Sigmoid colon (tissue), 7 donors: ENCODE results near the gene HSD17B2. TPM values are rescaled to one million over a fixed set of nuclear protein-coding genes. Genes with fewer than 3 reads are reported as not detected.

Source experiments
- DNase-seq: peaks from one replicate; pipeline ENCODE4 v3.0.0-alpha.2; 2019
- H3K27ac ChIP-seq, 4 donors: fragments of 200-600 bp; sonication (generic); one replicate each; pipeline ENCODE4 v1.5.1; 2016 to 2019; ENCODE audit warnings: mild to moderate bottlenecking in 1 of 4
- H3K27me3 ChIP-seq, 3 donors: fragments of 200-600 bp; sonication (generic); one replicate each; pipeline ENCODE4 v1.5.1; 2019; ENCODE audit warnings: mild to moderate bottlenecking in 1 of 3
- H3K36me3 ChIP-seq, 4 donors: fragments of 200-600 bp; sonication (generic); one replicate each; pipeline ENCODE4 v1.5.1; 2016 to 2019
- H3K4me1 ChIP-seq, 4 donors: fragments of 200-600 bp; sonication (generic); one replicate each; pipeline ENCODE4 v1.5.1; 2017 to 2019
- H3K4me3 ChIP-seq, 4 donors: fragments of 200-600 bp; sonication (generic); one replicate each; pipeline ENCODE4 v1.5.1; 2017 to 2019; ENCODE audit warnings: mild to moderate bottlenecking in 2 of 4, moderate library complexity in 1 of 4
- H3K9me3 ChIP-seq, 4 donors: fragments of 200-600 bp in 3 of 4; sonication (generic) in 3 of 4; one replicate each; pipeline versions ENCODE4 v1.5.1 to v1.6.1; 2013 to 2019
- CTCF ChIP-seq, 4 experiments: fragments of 450-650 bp in 3 of 4; fragments of 200-600 bp in 1 of 4; IDR thresholded peaks; one replicate each; pipeline ENCODE4 v1.5.1; 2016 to 2019; ENCODE audit warnings: antibody characterized with exemption in 4 of 4, mild to moderate bottlenecking in 3 of 4, moderate library complexity in 2 of 4
- EP300 ChIP-seq, 4 donors: sonication (generic); formaldehyde crosslinking; IDR thresholded peaks; one replicate each; pipeline ENCODE4 v1.6.1; 2017; ENCODE audit warnings: antibody characterized with exemption in 4 of 4
- POLR2A ChIP-seq, 2 donors: fragments of 450-650 bp; IDR thresholded peaks; one replicate each; pipeline ENCODE4 v1.6.1; 2016; ENCODE audit warnings: antibody characterized with exemption in 2 of 2, mild to moderate bottlenecking in 2 of 2, moderate library complexity in 2 of 2
- POLR2AphosphoS5 ChIP-seq, 4 donors: sonication (generic); formaldehyde crosslinking; IDR thresholded peaks; one replicate each; pipeline ENCODE4 v1.6.1; 2017; ENCODE audit warnings: antibody characterized with exemption in 4 of 4
- WGBS, 2 donors: extraction: QIAGEN DNeasy Blood & Tissue Kit; methylation state at CpG; one replicate each; pipeline ENCODE4 v1.1.7; 2013; 5-methylcytosine and 5-hydroxymethylcytosine counted together
- intact Hi-C: fragments of 100-400 bp; cut with DNase I; formaldehyde crosslinking; loops from one replicate; pipeline ENCODE4 v1.15.1; 2023
- polyA plus RNA-seq, 3 donors: library from polyadenylated mRNA; stranded (reverse); fragments of 200-250 nt; gene quantifications; one replicate each; pipeline ENCODE4 v1.2.3, GENCODE V29; 2013
- total RNA-seq, 4 donors: library from RNA; depleted of rRNA; stranded (reverse); fragments of >200 nt; gene quantifications; one replicate each; pipeline ENCODE4 v1.1.0, GENCODE V29; 2016
- donor health status: healthy with polysubstance abuse.
- donor health status: Bipolar disorder and iron deficiency.
- donor health status: healthy.

HSD17B2 gene
- total and polyA plus RNA-seq, 7 donors = 27.3 to 46.0 (median 32.4) TPM; not detected in 4

- H3K36me3 ChIP-seq = no peaks in the 10 kb centered on the region
- H3K4me3 ChIP-seq = no peak overlapping the region
- intact Hi-C loops = no loop called here
- no peaks in the 10 kb centered on the region for H3K4me1 ChIP-seq
- no peak overlapping the region for H3K27ac ChIP-seq
- TF ChIP-seq POLR2AphosphoS5 (IDR thresholded peaks at IDR 0.05) (no peak), POLR2A (IDR thresholded peaks at IDR 0.05) (no peak), CTCF (IDR thresholded peaks at IDR 0.05) (no peak), EP300 (IDR thresholded peaks at IDR 0.05) (no peak)
- no peak for DNase-seq
- no peaks in the 10 kb centered on the region for H3K9me3 ChIP-seq
- WGBS, 2 donors = 88 to 90% methylated on average over 3 of the region's 3 CpGs
- H3K27me3 ChIP-seq = no peaks in the 10 kb centered on the region
These were observed 94.8 kb downstream of the HSD17B2 start for GRCh38 chr16:82129881-82130280.

- Histone ChIP-seq H3K27me3 (no peaks in the 10 kb centered on the region), H3K4me1 (no peaks in the 10 kb centered on the region), H3K9me3 (no peaks in the 10 kb centered on the region), H3K27ac (no peak overlapping the region), H3K4me3 (no peak overlapping the region), H3K36me3 (peaks cover 0 to 10% (median 0%) of the 10 kb centered on the region in 4 donors)
- TF ChIP-seq EP300 (IDR thresholded peaks at IDR 0.05) = no peak
- no peak for TF ChIP-seq POLR2A (IDR thresholded peaks at IDR 0.05)
- TF ChIP-seq CTCF (IDR thresholded peaks at IDR 0.05) = no peak
- no peak for TF ChIP-seq POLR2AphosphoS5 (IDR thresholded peaks at IDR 0.05)
- intact Hi-C loops = no loop called here
- DNase-seq = no peak
- WGBS, 2 donors = 66 to 88% methylated on average over 6 of the region's 6 CpGs
These were observed 98.7 kb downstream of the HSD17B2 start for GRCh38 chr16:82133798-82134197.

GRCh38 chr16:82134846-82135245, 99.8 kb downstream of the HSD17B2 start:
- Histone ChIP-seq H3K27me3 (no peaks in the 10 kb centered on the region), H3K27ac (no peak overlapping the region), H3K4me3 (no peak overlapping the region), H3K4me1 (no peaks in the 10 kb centered on the region), H3K36me3 (peaks cover 0 to 10% (median 0%) of the 10 kb centered on the region in 4 donors), H3K9me3 (no peaks in the 10 kb centered on the region)
- intact Hi-C loops = no loop called here
- TF ChIP-seq POLR2A (IDR thresholded peaks at IDR 0.05) = no peak
- TF ChIP-seq EP300 (IDR thresholded peaks at IDR 0.05) = no peak
- TF ChIP-seq CTCF (IDR thresholded peaks at IDR 0.05) = no peak
- TF ChIP-seq POLR2AphosphoS5 (IDR thresholded peaks at IDR 0.05) = no peak
- WGBS, 2 donors = 95 to 96% methylated on average over 8 of the region's 8 CpGs
- DNase-seq = no peak

GRCh38 chr16:82135844-82136243, 100.8 kb downstream of the HSD17B2 start:
- H3K36me3 ChIP-seq = peaks cover 0 to 10% (median 0%) of the 10 kb centered on the region in 4 donors
- no peaks in the 10 kb centered on the region for H3K9me3 ChIP-seq
- H3K27me3 ChIP-seq = no peaks in the 10 kb centered on the region
- H3K27ac ChIP-seq = no peak overlapping the region
- WGBS, 2 donors = 77 to 80% methylated on average over 8 of the region's 8 CpGs
- no peak overlapping the region for H3K4me3 ChIP-seq
- TF ChIP-seq EP300 (IDR thresholded peaks at IDR 0.05) (no peak), CTCF (IDR thresholded peaks at IDR 0.05) (no peak), POLR2A (IDR thresholded peaks at IDR 0.05) (no peak), POLR2AphosphoS5 (IDR thresholded peaks at IDR 0.05) (no peak)
- no peak for DNase-seq
- intact Hi-C loops = no loop called here
- no peaks in the 10 kb centered on the region for H3K4me1 ChIP-seq
